A549 (cell line): ENCODE results near the gene DDR1.

Experiments used
- CHD4 ChIP-seq: fragments of 200-600 bp; sonication (generic); IDR thresholded peaks from 2 replicates; pipeline ENCODE4 v1.6.1; 2016; ENCODE audit warnings: antibody characterized with exemption, mild to moderate bottlenecking, borderline replicate concordance
- CTCF ChIP-seq: fragments of >200 bp; sonication (Bioruptor Twin); formaldehyde crosslinking; IDR thresholded peaks from 3 replicates; pipeline ENCODE4 v1.5.1; 2016
- ELK1 ChIP-seq: fragments of 150-350 bp; IDR thresholded peaks from 2 replicates; pipeline ENCODE4 v1.6.1; 2014; ENCODE audit warnings: low read depth, mild to moderate bottlenecking, low read length
- EP300 ChIP-seq, 2 experiments: fragments of >200 bp; sonication (Bioruptor Twin); formaldehyde crosslinking; IDR thresholded peaks; 2 replicates in 1 of 2; 3 replicates in 1 of 2; pipeline ENCODE4 v1.6.1; 2016 to 2017
- ESRRA ChIP-seq: fragments of 150-350 bp; IDR thresholded peaks from 2 replicates; pipeline ENCODE4 v1.6.1; 2014; ENCODE audit warnings: mild to moderate bottlenecking, low read length, borderline replicate concordance
- MAFK ChIP-seq: fragments of 450-650 bp; IDR thresholded peaks from 2 replicates; pipeline ENCODE4 v1.6.1; 2014; ENCODE audit not compliant: partially characterized antibody
- POLR2A ChIP-seq: IDR thresholded peaks from 2 replicates; pipeline ENCODE4 v1.6.1; 2012; ENCODE audit warnings: mild to moderate bottlenecking, low read length
- SMC3 ChIP-seq: fragments of >200 bp; sonication (Bioruptor Twin); formaldehyde crosslinking; IDR thresholded peaks from 3 replicates; pipeline ENCODE4 v1.6.1; 2018; ENCODE audit warnings: inconsistent platforms
- SREBF2 ChIP-seq: fragments of 450-650 bp; IDR thresholded peaks from 2 replicates; pipeline ENCODE4 v1.6.1; 2014; ENCODE audit warnings: mild to moderate bottlenecking, moderate library complexity
- ZC3H11A ChIP-seq: fragments of 450-650 bp; IDR thresholded peaks from 2 replicates; pipeline ENCODE4 v1.6.1; 2014; ENCODE audit warnings: antibody characterized with exemption, mild to moderate bottlenecking
- ZNF302 ChIP-seq: fragments of 250-450 bp; sonication (Bioruptor Pico); IDR thresholded peaks from 2 replicates; pipeline ENCODE4 v1.9.0; 2021; ENCODE audit warnings: inconsistent platforms, mild to moderate bottlenecking, moderate library complexity
- TF ChIP-seq, protein P1 (sequence below): IDR thresholded peaks from 2 replicates; pipeline ENCODE4 v1.6.1; 2012

DNA sequence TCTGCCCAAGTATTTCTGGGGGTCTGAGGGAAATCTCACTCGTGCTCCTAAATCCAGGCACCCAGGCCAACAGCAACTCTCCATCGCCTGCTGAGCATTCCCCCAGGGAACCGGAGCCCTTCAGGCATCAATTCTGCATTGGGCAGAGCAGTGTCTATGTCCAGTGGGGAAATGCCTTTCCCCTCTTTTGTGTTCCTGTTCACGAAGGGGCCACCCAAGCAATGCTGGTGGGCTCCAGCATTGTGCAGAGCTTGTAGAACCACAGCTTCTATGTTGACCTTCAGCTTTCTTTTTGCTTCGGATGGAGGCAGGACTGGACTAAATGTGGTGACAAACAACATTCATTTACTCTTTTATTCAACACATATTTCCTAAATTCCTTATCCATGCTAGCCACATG, 27.2 kb upstream of the DDR1 start:
- TF ChIP-seq CTCF (no peak), ZNF302 (CRISPR knock-in tag) (no peak), CHD4 (no peak), EP300 (IDR thresholded peaks at IDR 0.05) (no peak), SREBF2 (no peak), ELK1 (no peak), ZC3H11A (no peak), SMC3 (no peak), ESRRA (no peak), POLR2A (no peak), MAFK (no peak)
- TF ChIP-seq, protein P1, sequence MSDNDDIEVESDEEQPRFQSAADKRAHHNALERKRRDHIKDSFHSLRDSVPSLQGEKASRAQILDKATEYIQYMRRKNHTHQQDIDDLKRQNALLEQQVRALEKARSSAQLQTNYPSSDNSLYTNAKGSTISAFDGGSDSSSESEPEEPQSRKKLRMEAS, result no peak
